NCI-H1092 (cell line): ENCODE measurements around the gene SLC22A1.
"Not testable (repeated sequence)": the region's sequence is repeated elsewhere in the genome, so short reads cannot be mapped to it uniquely, and the experiment has no call there.

Source experiments
- DNase-seq: peaks from one replicate; lab custom pipeline; 2025; lab: John Stamatoyannopoulos, UW

Gene SLC22A1

GRCh38 chr6:160121558-160121957 lies at the start of gene SLC22A1:
Gene SLC22A1 (plus strand): TSS chr6:160121815. CDS start chr6:160121936, 121 bp downstream.
- no peak for DNase-seq

GRCh38 chr6:160073272-160073671 lies 48.3 kb upstream of the SLC22A1 start:
- DNase-seq = no peak

GRCh38 chr6:160076009-160076408 lies 45.6 kb upstream of the SLC22A1 start:
- DNase-seq = no peak

- no peak for DNase-seq
Observed at GRCh38 chr6:160077024-160077423, 44.6 kb upstream of the SLC22A1 start.

- no peak for DNase-seq
Observed at GRCh38 chr6:160077526-160077925, 44.1 kb upstream of the SLC22A1 start.

- DNase-seq = no peak
Observed at GRCh38 chr6:160078883-160079685, 42.5 kb upstream of the SLC22A1 start.

GRCh38 chr6:160079686-160080043 lies 42.0 kb upstream of the SLC22A1 start:
- no peak for DNase-seq

GRCh38 chr6:160080097-160080496 lies 41.5 kb upstream of the SLC22A1 start:
- no peak for DNase-seq

- no peak for DNase-seq
Observed at GRCh38 chr6:160081398-160081797, 40.2 kb upstream of the SLC22A1 start.

- no peak for DNase-seq
Observed at GRCh38 chr6:160082627-160083026, 39.0 kb upstream of the SLC22A1 start.

- no peak for DNase-seq
Observed at GRCh38 chr6:160084198-160084776, 37.3 kb upstream of the SLC22A1 start.

GRCh38 chr6:160085226-160085625 lies 36.4 kb upstream of the SLC22A1 start:
- no peak for DNase-seq

- DNase-seq = no peak
Observed at GRCh38 chr6:160085713-160086505, 35.7 kb upstream of the SLC22A1 start.

- no peak for DNase-seq
Observed at GRCh38 chr6:160086754-160087153, 34.9 kb upstream of the SLC22A1 start.

GRCh38 chr6:160088069-160088783 lies 33.4 kb upstream of the SLC22A1 start:
- DNase-seq = peak; percentile 20

GRCh38 chr6:160088784-160089533 lies 32.7 kb upstream of the SLC22A1 start:
- no peak for DNase-seq

GRCh38 chr6:160089534-160089897 lies 32.1 kb upstream of the SLC22A1 start:
- no peak for DNase-seq

GRCh38 chr6:160090442-160091239 lies 31.0 kb upstream of the SLC22A1 start:
- not testable (repeated sequence) for DNase-seq

- not testable (repeated sequence) for DNase-seq
Observed at GRCh38 chr6:160092176-160092575, 29.4 kb upstream of the SLC22A1 start.

- DNase-seq = no peak
Observed at GRCh38 chr6:160092602-160093001, 29.0 kb upstream of the SLC22A1 start.

- DNase-seq = no peak
Observed at GRCh38 chr6:160093061-160093460, 28.6 kb upstream of the SLC22A1 start.
